ENCODE measurements around the gene LMO1.
A peak's percentile ranks its signal among the peaks of the same experiment; 100 is the strongest.

LMO1 gene

GRCh38 chr11:8242499-8243280 lies 21.0 kb downstream of the LMO1 start:
- DNase-seq = peak; percentile 14

GRCh38 chr11:8242118-8242475 lies 21.6 kb downstream of the LMO1 start:
- DNase-seq = no peak

- DNase-seq = no peak
Observed at GRCh38 chr11:8241373-8242117, 22.1 kb downstream of the LMO1 start.

GRCh38 chr11:8239536-8240228 lies 24.0 kb downstream of the LMO1 start:
- DNase-seq = no peak

- no peak for DNase-seq
Observed at GRCh38 chr11:8239040-8239439, 24.6 kb downstream of the LMO1 start.

- DNase-seq = no peak
Observed at GRCh38 chr11:8237453-8237852, 26.2 kb downstream of the LMO1 start.

GRCh38 chr11:8235925-8236324 lies 27.8 kb downstream of the LMO1 start:
- no peak for DNase-seq

GRCh38 chr11:8234910-8235309 lies 28.8 kb downstream of the LMO1 start:
- no peak for DNase-seq

- DNase-seq = no peak
Observed at GRCh38 chr11:8234425-8234821, 29.3 kb downstream of the LMO1 start.

GRCh38 chr11:8233691-8234424 lies 29.8 kb downstream of the LMO1 start:
- peak; percentile 60 for DNase-seq

- DNase-seq = no peak
Observed at GRCh38 chr11:8232849-8233606, 30.6 kb downstream of the LMO1 start.

- DNase-seq = no peak
Observed at GRCh38 chr11:8232414-8232813, 31.3 kb downstream of the LMO1 start.

- DNase-seq = no peak
Observed at GRCh38 chr11:8231979-8232378, 31.7 kb downstream of the LMO1 start.

- no peak for DNase-seq
Observed at GRCh38 chr11:8230921-8231847, 32.5 kb downstream of the LMO1 start.

GRCh38 chr11:8230178-8230859 lies 33.4 kb downstream of the LMO1 start:
- no peak for DNase-seq

GRCh38 chr11:8229299-8230177 lies 34.1 kb downstream of the LMO1 start:
- DNase-seq = peak; percentile 90

- DNase-seq = no peak
Observed at GRCh38 chr11:8228231-8228630, 35.4 kb downstream of the LMO1 start.

GRCh38 chr11:8227156-8228152 lies 36.2 kb downstream of the LMO1 start:
- no peak for DNase-seq
